Ishikawa (cell line): ENCODE results near the gene KRT7.

Experiments used
- CEBPB ChIP-seq: IDR thresholded peaks from 2 replicates; pipeline ENCODE4 v1.6.1; 2012
- CREB1 ChIP-seq: IDR thresholded peaks from 2 replicates; pipeline ENCODE4 v1.6.1; 2012; ENCODE audit warnings: low read depth
- EGR1 ChIP-seq: IDR thresholded peaks from 2 replicates; pipeline ENCODE4 v1.6.1; 2012
- EP300 ChIP-seq: IDR thresholded peaks from 2 replicates; pipeline ENCODE4 v1.6.1; 2012; ENCODE audit warnings: borderline replicate concordance
- FOXM1 ChIP-seq: IDR thresholded peaks from 2 replicates; pipeline ENCODE4 v1.6.1; 2012; ENCODE audit warnings: low read depth, borderline replicate concordance
- NFIC ChIP-seq: IDR thresholded peaks from 2 replicates; pipeline ENCODE4 v1.6.1; 2012
- RAD21 ChIP-seq: IDR thresholded peaks from 2 replicates; pipeline ENCODE4 v1.6.1; 2012; ENCODE audit warnings: low read depth
- REST ChIP-seq: IDR thresholded peaks from 2 replicates; pipeline ENCODE4 v1.6.1; 2012; ENCODE audit warnings: low read depth, mild to moderate bottlenecking
- TAF1 ChIP-seq: IDR thresholded peaks from 2 replicates; pipeline ENCODE4 v1.6.1; 2012; ENCODE audit warnings: low read depth, mild to moderate bottlenecking
- TCF12 ChIP-seq: IDR thresholded peaks from 2 replicates; pipeline ENCODE4 v1.6.1; 2012; ENCODE audit warnings: low read depth
- TEAD4 ChIP-seq: IDR thresholded peaks from 2 replicates; pipeline ENCODE4 v1.6.1; 2012
- USF1 ChIP-seq: IDR thresholded peaks from 2 replicates; pipeline ENCODE4 v1.6.1; 2012
- YY1 ChIP-seq: IDR thresholded peaks from 2 replicates; pipeline ENCODE4 v1.6.1; 2012; ENCODE audit warnings: low read depth
- ZBTB7A ChIP-seq: IDR thresholded peaks from 2 replicates; pipeline ENCODE4 v1.6.1; 2012; ENCODE audit warnings: low read depth
- TF ChIP-seq, protein P1 (sequence below): IDR thresholded peaks from 2 replicates; pipeline ENCODE4 v1.6.1; 2012

KRT7 gene

DNA sequence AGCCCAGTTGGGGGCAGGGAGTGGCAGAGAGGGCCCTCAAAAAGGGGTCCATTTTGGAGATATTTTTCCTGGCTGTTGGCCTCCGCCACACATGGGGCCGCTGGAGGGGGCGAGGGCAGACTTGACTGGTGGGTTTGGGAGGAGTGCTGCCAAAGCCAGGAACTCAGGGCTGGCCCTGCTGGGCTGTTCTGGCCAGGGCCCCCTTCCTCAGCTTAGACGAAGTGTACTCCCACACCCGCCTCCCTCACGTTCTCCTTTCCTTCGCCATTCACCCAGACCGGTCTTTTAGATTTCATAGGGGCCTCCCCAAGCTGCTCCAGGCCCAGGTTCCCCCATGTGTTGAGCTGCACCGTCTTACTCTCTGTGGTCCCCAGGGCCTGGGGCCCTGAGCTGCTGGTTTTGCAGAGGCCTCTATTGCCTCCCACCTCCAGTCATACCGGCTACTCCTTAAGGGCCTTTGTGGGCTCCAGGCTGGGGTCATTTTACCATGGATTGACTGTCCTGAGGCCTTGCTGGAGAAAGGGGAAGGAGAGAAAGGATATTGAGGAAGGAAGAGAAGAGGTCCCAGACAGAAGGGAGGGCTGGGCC lies 1.3 kb downstream of the KRT7 start:
- TF ChIP-seq RAD21 (no peak), TEAD4 (no peak), YY1 (no peak), CREB1 (no peak), REST (no peak), ZBTB7A (no peak), NFIC (no peak), TAF1 (no peak), EP300 (no peak), CEBPB (no peak), USF1 (no peak), TCF12 (no peak), FOXM1 (no peak)
- TF ChIP-seq, protein P1, sequence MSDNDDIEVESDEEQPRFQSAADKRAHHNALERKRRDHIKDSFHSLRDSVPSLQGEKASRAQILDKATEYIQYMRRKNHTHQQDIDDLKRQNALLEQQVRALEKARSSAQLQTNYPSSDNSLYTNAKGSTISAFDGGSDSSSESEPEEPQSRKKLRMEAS = no peak

DNA sequence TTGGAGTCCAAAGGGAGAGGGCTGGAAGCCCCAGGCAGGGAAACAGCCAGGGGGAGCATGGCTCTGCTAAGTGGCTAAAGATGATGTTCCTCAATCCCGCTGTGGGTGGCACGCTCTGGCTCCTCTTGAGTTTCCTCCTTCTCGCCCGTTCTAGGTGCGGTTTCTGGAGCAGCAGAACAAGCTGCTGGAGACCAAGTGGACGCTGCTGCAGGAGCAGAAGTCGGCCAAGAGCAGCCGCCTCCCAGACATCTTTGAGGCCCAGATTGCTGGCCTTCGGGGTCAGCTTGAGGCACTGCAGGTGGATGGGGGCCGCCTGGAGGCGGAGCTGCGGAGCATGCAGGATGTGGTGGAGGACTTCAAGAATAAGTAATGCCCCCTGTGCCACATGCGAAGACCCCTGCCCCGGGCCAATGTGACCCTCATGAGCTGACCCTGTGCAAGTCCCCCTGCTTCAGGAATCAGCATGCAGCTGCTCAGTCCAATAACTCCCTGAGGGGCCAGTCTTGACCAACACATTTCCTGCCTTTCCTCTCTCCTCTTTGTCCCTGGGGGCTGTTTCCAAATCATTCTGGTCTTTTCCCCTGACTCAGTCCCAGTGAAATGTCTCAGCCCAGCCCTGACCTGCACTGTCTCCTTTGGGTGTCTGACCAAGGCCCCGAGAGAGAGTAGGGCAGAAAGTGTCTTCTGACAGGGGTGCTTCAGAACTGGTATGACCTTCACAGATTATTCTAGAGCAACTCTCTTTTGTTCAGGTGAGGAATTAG lies 2.1 kb downstream of the KRT7 start:
- TF ChIP-seq TEAD4 = no peak
- no peak for TF ChIP-seq USF1
- TF ChIP-seq ZBTB7A = no peak
- no peak for TF ChIP-seq EGR1

DNA sequence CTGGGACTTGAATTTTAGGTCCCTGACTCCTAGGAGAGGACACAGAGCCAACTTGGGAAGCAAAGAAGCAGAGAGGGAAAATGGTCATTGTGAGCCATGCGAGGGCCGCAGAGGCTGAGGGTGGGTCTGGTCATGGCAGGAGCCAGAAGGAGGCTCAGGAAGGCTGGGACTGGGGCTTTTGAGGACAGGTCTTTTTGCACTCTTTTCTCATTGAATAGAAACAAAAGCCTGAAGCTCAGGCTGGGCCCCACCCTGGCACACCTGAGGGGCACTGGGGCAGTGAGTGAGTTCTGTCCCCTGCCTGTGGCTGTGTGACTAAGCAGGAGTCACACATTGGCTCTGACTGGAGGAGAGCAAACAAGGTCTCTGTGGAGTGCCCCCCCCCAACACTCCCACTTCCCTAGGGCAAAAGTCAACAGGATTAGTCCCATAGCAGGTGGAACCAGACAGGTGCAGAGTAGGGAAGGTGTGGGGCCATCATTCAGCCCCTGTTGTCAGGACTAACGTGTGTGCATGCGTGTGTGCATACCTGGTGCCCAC lies 2.8 kb downstream of the KRT7 start:
- TF ChIP-seq TAF1 (no peak), YY1 (no peak), CREB1 (no peak), NFIC (peak; percentile 62; the same call in 1 of the 2 replicates), TEAD4 (no peak), FOXM1 (peak; percentile 49; the same call in 1 of the 2 replicates), EP300 (peak; percentile 84; the same call in 1 of the 2 replicates), TCF12 (peak; percentile 85), RAD21 (peak; percentile 23; the same call in 1 of the 2 replicates), REST (no peak), ZBTB7A (0 out of 2 replicates have a peak, but pooled peaks have one; percentile 41)

- TF ChIP-seq TAF1 (no peak), CEBPB (no peak), NFIC (no peak), USF1 (no peak), TCF12 (no peak), EP300 (no peak), TEAD4 (no peak), CREB1 (no peak), FOXM1 (no peak), EGR1 (no peak), YY1 (no peak), REST (no peak), RAD21 (no peak), ZBTB7A (no peak; the same call in 1 of the 2 replicates)
- TF ChIP-seq, protein P1 = no peak
Measured at GRCh38 chr12:52236386-52237050, 3.5 kb downstream of the KRT7 start.
